ENCODE measurements around the gene FIP1L1.

Gene FIP1L1

DNA sequence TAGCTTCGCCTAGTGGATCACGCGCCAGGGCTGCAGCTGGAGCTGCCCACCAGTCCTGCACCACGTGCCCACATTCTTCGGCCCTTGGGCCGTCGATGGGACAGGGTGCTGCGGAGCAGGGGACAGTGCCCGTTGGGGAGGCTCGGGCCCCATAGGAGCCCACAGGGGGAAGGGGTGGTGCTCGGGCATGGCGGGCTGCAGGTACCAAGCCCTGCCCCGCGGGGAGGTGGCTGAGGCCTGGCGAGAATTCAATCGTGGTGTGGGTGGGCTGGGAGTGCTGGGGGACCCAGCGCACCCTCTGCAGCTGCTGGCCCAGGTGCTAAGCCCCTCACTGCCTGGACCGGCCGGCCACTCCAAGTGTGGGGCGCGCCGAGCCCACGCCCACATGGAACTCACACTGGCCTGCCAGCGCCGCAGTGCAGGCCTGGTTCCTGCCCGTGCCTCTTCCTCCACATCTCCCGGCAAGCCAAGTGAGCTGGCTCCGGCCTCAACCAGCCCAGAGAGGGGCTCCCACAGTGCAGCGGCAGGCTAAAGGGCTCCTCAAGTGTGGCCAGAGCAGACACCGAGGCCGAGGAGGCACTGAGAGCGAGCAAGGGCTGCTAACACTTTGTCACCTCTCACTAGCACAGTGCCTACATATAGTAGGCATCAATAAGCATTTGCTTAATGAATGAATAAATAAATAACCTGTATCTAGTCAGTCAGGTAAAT, 23.3 kb upstream of the FIP1L1 start:
- Histone ChIP-seq H3K4me3 (ENCODE audit: low read length) (no peak overlapping the region), H3K4me2 (ENCODE audit: low read length) (no peak overlapping the region), H4K20me1 (ENCODE audit: control insufficient read depth, insufficient read depth, low read depth, low read length) (no peaks in the 10 kb centered on the region), H3K4me1 (ENCODE audit: control insufficient read depth, low read length) (peaks cover 5% of the 10 kb centered on the region), H3K9me3 (ENCODE audit: control insufficient read depth, insufficient read depth, low read length) (peaks cover 5% of the 10 kb centered on the region; the same call in 1 of the 2 replicates), H3K27me3 (ENCODE audit: control insufficient read depth, low read length) (no peaks in the 10 kb centered on the region), H3F3A (ENCODE audit: control insufficient read depth, insufficient read depth) (no peaks in the 10 kb centered on the region), H3K27ac (ENCODE audit: low read depth, low read length) (no peak overlapping the region), H3K79me2 (ENCODE audit: control insufficient read depth, low read length) (peaks cover 49% of the 10 kb centered on the region), H3K36me3 (ENCODE audit: control insufficient read depth, low read length) (peaks cover 52% of the 10 kb centered on the region), H3K9me2 (replicated peaks; ENCODE audit: control insufficient read depth, low read length) (no peaks in the 10 kb centered on the region)
- TF ChIP-seq CTCF (IDR thresholded peaks at IDR 0.05; ENCODE audit: low read depth, low read length, poor library complexity, severe bottlenecking) (no peak), EZH2phosphoT487 (IDR thresholded peaks at IDR 0.05; ENCODE audit: borderline replicate concordance, low read length) (no peak)

DNA sequence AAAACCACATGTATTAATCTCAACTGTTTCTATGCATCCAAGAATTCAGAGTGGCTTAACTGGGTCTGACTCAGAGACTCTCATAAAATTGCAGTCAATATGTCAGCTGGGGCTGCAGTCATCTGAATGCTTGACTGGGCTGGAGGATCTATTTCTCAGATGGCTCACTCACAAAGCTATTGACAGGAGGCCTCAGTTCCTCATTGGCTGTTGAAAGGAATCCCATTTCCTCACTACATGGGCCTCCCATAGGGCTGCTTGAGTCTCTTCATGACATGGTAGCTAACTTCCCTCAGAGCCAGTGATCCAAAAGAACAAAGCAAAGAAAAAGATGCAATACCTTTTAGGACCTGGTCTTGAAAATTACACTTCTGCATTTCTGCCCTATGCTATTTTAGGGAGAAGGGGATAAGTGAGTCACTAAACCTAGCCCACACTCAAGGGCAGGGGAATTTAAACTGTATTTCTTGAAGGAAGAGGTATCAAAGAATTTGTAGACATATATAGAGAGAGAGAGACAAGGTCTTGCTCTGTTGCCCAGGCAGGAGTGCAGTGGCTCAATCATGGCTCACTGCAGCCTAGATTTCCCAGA, 21.4 kb upstream of the FIP1L1 start:
- no peaks in the 10 kb centered on the region for H3F3A ChIP-seq (ENCODE audit: control insufficient read depth, insufficient read depth)
- no peaks in the 10 kb centered on the region for H4K20me1 ChIP-seq (ENCODE audit: control insufficient read depth, insufficient read depth, low read depth, low read length)
- TF ChIP-seq EZH2phosphoT487 (IDR thresholded peaks at IDR 0.05; ENCODE audit: borderline replicate concordance, low read length): no peak
- no peaks in the 10 kb centered on the region for H3K27me3 ChIP-seq (ENCODE audit: control insufficient read depth, low read length)
- no peak overlapping the region for H3K4me3 ChIP-seq (ENCODE audit: low read length)
- H3K9me2 ChIP-seq (replicated peaks; ENCODE audit: control insufficient read depth, low read length): no peaks in the 10 kb centered on the region
- H3K4me1 ChIP-seq (ENCODE audit: control insufficient read depth, low read length): peaks cover 9% of the 10 kb centered on the region
- H3K79me2 ChIP-seq (ENCODE audit: control insufficient read depth, low read length): peaks cover 67% of the 10 kb centered on the region
- H3K9me3 ChIP-seq (ENCODE audit: control insufficient read depth, insufficient read depth, low read length): peaks cover 5% of the 10 kb centered on the region; the same call in 1 of the 2 replicates
- peaks cover 46% of the 10 kb centered on the region for H3K36me3 ChIP-seq (ENCODE audit: control insufficient read depth, low read length)
- H3K4me2 ChIP-seq (ENCODE audit: low read length): no peak overlapping the region
- no peak overlapping the region for H3K27ac ChIP-seq (ENCODE audit: low read depth, low read length)

GRCh38 chr4:53361451-53361850, 16.0 kb upstream of the FIP1L1 start:
- Histone ChIP-seq H3K4me2 (ENCODE audit: low read length) (peak overlapping the region; percentile 23), H3K9me3 (ENCODE audit: control insufficient read depth, insufficient read depth, low read length) (no peaks in the 10 kb centered on the region), H3K27me3 (ENCODE audit: control insufficient read depth, low read length) (no peaks in the 10 kb centered on the region), H3K9me2 (replicated peaks; ENCODE audit: control insufficient read depth, low read length) (no peaks in the 10 kb centered on the region), H3K4me3 (ENCODE audit: low read length) (no peak overlapping the region; the same call in 1 of the 2 replicates), H3K27ac (ENCODE audit: low read depth, low read length) (no peak overlapping the region), H3K79me2 (ENCODE audit: control insufficient read depth, low read length) (peaks cover 92% of the 10 kb centered on the region), H3F3A (ENCODE audit: control insufficient read depth, insufficient read depth) (no peaks in the 10 kb centered on the region), H3K4me1 (ENCODE audit: control insufficient read depth, low read length) (peaks cover 27% of the 10 kb centered on the region), H4K20me1 (ENCODE audit: control insufficient read depth, insufficient read depth, low read depth, low read length) (no peaks in the 10 kb centered on the region; the same call in 1 of the 2 replicates), H3K36me3 (ENCODE audit: control insufficient read depth, low read length) (peaks cover 34% of the 10 kb centered on the region)
- TF ChIP-seq EZH2phosphoT487 (IDR thresholded peaks at IDR 0.05; ENCODE audit: borderline replicate concordance, low read length) (no peak), CTCF (IDR thresholded peaks at IDR 0.05; ENCODE audit: low read depth, low read length, poor library complexity, severe bottlenecking) (no peak)

- H3K4me3 ChIP-seq (ENCODE audit: low read length): peak overlapping the region; percentile 22
- no peaks in the 10 kb centered on the region for H3K27me3 ChIP-seq (ENCODE audit: control insufficient read depth, low read length)
- no peaks in the 10 kb centered on the region for H3F3A ChIP-seq (ENCODE audit: control insufficient read depth, insufficient read depth)
- peaks cover 34% of the 10 kb centered on the region for H3K4me1 ChIP-seq (ENCODE audit: control insufficient read depth, low read length)
- peaks cover 86% of the 10 kb centered on the region for H3K79me2 ChIP-seq (ENCODE audit: control insufficient read depth, low read length)
- H3K36me3 ChIP-seq (ENCODE audit: control insufficient read depth, low read length): peaks cover 34% of the 10 kb centered on the region
- H3K27ac ChIP-seq (ENCODE audit: low read depth, low read length): no peak overlapping the region
- no peaks in the 10 kb centered on the region for H3K9me2 ChIP-seq (replicated peaks; ENCODE audit: control insufficient read depth, low read length)
- H4K20me1 ChIP-seq (ENCODE audit: control insufficient read depth, insufficient read depth, low read depth, low read length): no peaks in the 10 kb centered on the region; the same call in 1 of the 2 replicates
- peak overlapping the region; percentile 82 for H3K4me2 ChIP-seq (ENCODE audit: low read length)
- TF ChIP-seq EZH2phosphoT487 (IDR thresholded peaks at IDR 0.05; ENCODE audit: borderline replicate concordance, low read length) (no peak), CTCF (IDR thresholded peaks at IDR 0.05; ENCODE audit: low read depth, low read length, poor library complexity, severe bottlenecking) (no peak)
- H3K9me3 ChIP-seq (ENCODE audit: control insufficient read depth, insufficient read depth, low read length): no peaks in the 10 kb centered on the region
These were observed 15.3 kb upstream of the FIP1L1 start for GRCh38 chr4:53362093-53362492.
